Measurements from ENCODE around the gene TPSG1. TPM values are rescaled to one million over a fixed set of nuclear protein-coding genes. Genes with fewer than 3 reads are reported as not detected.
A peak's percentile ranks its signal among the peaks of the same experiment; 100 is the strongest.
"Not testable (repeated sequence)": the region's sequence is repeated elsewhere in the genome, so short reads cannot be mapped to it uniquely, and the experiment has no call there.

The TPSG1 gene
- total RNA-seq, 1 experiment from 2014 or later = not detected

DNA sequence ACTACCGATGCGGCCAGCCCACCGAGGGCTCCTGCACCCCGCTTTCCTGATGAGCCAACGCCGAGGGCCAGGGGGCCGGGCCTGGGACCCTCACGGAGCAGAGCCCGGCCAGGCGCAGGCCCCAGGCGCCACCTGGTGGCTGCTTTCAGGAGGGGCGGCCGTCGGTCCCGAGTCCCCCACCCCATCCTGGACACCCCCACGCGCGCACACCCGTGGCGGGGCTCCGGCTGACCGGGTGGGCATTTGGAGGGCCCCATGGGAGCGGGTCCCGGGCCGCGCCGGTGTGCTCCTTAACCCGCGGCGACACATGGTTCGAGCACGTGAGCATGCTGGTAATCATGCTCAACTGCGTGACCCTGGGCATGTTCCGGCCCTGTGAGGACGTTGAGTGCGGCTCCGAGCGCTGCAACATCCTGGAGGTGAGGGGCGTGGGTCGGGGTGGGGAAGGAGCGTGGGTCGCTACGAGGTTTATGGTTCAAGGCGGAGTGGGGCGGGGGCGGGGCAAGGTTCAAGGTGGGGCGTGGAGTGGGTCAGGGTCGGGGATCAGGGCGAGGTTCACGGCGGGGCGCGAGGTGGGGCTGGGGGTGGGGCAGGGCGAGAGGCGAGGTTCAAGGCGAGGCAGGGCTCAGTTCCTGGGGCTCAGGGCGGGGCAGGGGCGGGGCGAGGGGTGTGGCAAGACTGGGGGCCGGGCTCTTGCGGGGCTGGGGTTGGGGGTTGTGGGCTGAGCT is 30.2 kb downstream of the TPSG1 start:
- DNase-seq (ENCODE audit: low read depth) = no peak

DNA sequence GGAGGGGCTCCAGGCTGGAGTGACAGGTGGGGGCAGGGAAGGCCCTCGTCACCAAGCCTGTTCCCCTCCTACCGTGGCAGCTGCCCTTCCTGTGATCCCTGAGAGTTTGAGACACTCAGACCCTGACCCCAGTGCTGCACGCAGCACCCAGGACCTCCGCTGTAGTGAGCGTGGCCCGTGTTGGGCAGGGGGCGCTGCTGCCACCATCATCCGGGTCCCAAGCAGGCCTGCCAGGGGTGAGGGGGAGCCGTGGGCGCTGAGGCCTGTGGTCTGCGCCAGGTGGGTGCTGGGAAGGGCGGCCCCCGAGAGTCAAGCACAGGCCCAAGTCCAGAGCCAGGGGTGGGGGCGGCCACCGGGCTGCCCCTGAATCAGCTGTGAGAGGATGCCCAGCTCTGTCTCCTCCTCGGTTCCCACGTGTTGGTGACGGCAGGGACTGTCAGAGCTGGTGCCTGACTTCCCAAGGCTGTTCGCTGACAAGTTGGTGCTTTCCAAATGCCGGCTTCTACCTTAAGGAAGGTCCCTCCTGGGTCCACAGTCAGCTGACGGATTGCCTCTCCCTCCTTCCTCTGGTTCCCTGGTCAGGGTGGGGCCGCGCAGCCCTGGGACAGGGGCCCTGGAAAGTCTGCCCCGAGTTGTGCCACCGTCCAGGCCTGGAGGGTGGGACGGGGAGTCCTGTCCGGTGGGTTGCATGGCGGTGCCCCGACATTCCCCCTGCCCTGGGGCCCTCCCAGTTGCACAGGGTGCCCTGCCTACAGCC is 31.1 kb downstream of the TPSG1 start:
- DNase-seq (ENCODE audit: low read depth) = no peak

DNA sequence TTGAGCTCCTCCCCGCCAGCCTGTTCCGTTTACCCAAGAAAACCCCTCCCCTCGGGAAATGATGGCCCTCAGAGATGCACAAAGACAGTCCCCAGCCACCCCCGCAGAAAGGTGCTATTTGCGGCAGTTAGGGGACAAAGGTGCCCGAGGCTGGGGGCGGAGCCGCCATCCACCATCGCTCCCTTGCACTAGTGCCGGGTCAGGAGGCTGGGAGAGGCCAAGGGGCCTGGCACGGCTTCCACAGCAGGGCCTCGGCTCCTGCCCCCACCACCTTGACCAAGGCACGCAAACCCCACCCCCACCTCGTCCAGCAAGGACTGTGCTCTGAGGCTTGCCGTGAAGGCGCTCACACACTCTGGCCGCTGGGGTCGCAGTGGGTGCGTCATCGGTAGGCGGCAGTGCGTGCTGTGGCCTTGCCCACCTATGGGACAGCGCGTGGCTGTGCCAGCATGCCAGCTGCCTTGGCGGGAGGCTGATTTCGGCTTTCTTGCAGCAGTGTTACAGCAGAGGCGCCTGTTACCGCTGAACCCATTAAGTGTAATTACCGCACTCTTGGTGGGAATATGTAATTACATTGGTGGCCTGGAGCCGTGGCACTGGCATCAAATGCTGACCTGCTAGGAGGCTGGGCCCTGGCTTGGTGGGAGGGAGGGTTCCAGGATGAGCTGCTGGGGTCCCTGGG is 31.8 kb downstream of the TPSG1 start:
- peak; percentile 38 for DNase-seq (ENCODE audit: low read depth)

DNA sequence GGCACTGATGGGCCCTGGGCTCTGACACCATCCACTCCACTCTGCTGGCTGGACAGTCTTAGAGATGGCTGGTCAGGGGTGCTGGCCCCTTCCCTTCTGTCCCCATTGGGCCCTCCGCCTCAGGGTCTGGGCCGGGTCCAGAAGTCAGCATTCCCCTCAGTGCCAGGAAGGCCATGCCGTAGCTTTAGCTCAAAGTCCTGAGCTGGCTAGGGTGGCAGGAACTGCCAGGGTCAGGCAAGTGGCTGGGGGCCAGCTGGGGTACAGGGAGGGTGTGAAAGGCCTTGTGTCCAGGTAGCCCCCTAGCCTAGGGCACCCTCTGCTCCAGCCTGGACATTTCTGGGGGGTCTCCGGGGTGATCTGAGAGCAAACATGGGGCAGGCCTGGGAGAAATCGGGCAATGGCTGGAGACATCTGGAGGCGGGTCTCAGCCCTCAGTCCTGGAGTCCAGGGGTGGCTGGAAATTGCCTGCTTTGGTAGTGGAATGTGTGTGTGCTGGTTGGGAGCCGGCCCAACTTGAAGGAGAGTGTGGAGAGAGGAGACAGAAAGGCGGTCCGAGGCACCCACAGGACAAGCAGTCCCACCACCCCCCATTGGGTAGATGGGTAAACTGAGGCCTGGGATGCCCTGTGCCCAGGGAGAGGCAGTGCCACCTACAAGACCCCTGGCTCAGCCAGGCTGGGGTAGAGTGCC is 32.5 kb downstream of the TPSG1 start:
- DNase-seq (ENCODE audit: low read depth) = peak; percentile 37

DNA sequence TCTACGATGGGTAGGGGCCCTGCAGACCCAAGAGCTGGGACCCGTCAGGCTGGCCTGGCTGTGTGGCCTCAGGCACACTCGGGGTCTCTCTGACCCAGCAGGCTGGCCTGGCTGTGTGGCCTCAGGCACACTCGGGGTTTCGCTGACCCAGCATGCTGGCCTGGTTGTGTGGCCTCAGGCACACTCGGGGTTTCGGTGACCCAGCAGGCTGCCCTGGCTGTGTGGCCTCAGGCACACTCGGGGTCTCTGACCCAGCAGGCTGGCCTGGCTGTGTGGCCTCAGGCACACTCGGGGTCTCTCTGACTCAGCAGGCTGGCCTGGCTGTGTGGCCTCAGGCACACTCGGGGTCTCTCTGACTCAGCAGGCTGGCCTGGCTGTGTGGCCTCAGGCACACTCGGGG is 34.3 kb downstream of the TPSG1 start:
- DNase-seq (ENCODE audit: low read depth) = not testable (repeated sequence)

DNA sequence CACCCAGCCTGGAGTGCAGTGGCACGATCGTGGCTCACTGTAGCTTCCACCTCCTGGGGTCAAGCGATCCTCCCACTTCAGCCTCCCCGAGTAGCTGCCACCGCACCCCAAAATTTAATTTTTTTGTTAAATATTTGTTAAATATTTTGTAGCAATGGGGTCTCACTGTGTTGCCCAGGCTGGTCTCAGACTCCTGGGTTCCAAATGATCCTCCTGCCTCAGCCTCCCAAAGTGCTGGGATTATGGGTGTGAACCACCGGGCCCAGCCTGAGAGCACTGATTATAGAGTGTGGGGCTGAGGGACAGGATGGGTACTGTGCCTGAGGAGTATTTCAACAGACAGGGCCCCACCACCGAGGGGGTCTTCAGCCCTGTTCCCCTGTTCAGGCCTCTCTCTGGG is 35.6 kb downstream of the TPSG1 start:
- no peak for DNase-seq (ENCODE audit: low read depth)

DNA sequence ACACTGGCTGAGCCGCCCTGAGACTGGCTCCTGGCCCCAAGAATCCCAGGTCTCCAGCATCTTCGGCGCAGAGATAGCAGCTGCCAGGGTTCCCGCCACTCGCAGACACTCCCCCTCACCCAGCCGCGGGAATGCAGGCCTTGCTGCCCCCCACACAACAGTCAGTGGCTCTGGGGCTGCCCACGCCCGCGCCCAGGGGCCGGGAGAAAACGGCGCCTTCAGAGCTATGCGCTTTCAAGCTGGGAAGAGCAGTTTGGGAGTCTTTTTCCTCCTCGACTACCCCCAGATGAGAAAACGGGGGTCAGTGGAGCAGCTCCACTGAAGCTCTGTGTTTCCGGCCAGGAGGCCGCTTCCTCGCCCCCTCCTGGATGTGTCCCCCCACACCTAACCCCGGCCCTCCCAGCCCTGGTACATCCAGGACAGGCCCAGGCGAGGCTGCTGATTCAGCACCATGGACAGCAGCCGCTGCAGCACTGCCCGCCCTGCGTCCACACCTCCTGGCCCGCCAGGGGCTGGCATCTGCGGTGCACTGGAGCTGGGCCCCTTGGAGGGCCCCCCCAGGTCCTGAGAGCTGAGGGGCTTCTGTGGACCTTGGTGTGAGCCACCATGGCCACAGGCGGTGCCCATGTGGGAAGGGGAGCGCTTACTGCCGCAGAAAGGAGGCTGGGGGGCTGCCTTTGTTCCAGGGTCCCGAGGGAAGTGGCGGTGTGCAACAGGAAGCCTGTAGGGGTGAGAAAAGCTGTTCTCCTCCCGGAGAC is 36.5 kb downstream of the TPSG1 start:
- peak; percentile 49 for DNase-seq (ENCODE audit: low read depth)

DNA sequence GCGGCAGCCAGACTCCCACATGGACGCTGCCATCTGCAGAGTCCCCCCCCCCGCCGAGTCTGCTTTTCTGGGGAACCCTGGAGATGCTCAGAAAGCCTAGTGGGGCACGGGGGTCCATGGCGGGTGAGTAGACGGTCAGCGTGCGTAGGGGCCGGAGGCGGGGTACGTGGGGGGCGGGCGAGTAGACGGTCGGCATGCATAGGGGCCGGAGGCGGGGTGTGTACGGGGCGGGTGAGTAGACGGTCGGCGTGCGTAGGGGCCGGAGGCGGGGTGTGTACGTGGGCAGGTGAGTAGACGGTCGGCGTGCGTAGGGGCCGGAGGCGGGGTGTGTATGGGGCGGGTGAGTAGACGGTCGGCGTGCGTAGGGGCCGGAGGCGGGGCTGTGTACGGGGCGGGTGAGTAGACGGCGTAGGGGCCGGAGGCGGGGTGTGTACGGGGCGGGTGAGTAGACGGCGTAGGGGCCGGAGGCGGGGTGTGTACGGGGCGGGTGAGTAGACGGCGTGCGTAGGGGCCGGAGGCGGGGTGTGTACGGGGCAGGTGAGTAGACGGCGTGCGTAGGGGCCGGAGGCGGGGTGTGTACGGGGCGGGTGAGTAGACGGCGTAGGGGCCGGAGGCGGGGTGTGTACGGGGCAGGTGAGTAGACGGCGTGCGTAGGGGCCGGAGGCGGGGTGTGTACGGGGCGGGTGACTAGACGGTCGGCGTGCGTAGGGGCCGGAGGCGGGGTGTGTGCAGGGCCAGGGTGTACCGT is 39.4 kb downstream of the TPSG1 start:
- not testable (repeated sequence) for DNase-seq (ENCODE audit: low read depth)

DNA sequence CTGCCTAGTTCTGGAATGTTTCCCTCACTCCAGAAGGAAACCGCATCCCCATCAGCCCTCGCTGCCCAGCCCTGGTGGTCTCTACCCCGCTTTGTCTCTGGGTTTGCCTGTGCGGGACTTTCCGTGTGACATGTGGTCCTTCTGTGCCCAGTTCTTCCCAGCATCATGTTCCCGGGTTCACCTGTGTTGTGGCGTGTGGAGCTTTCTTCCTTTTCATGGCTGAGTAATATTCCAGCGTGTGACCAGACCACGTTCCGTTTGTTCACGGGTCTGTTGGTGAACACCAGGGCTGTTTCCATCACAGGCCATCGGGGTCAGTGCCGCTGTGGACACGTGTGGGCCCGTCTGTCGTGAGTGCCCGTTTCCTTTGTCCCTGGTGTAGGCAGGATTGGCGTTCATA is 40.1 kb downstream of the TPSG1 start:
- no peak for DNase-seq (ENCODE audit: low read depth)

DNA sequence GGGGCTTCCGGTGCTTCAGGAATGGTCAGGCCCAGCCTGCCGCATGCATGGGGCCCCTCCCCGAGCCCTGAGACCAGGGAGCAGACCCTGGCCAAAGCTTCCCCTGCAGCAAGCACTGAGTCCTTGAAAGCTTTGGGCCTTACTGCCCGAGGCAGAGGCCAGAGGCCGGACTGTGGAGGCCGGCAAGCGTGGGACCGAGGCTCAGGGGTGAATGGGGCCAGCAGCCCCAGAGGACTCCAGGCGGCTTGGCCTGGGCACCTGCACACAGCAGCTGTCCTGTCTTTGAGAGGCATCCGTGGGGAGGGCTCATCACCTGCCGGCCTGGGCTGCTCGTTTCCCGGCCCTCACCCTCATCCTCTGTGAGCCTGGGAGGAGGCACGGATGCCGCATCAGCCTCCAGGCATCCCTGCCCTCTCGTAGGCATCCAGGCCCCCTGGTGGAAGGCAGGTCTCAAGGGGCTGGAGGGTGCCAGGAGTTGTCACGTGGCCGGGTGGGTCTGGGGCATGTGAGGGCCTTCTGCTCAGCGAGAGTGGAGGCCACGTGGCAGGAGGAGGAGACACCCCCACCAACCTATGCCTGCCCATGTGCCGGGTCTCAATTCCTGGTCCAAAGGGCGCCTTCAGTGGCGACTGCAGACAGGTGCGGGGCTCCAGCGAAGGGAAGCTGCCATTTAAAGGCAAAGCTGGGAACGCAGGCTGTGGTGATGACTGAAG is 40.8 kb downstream of the TPSG1 start:
- DNase-seq (ENCODE audit: low read depth) = no peak

DNA sequence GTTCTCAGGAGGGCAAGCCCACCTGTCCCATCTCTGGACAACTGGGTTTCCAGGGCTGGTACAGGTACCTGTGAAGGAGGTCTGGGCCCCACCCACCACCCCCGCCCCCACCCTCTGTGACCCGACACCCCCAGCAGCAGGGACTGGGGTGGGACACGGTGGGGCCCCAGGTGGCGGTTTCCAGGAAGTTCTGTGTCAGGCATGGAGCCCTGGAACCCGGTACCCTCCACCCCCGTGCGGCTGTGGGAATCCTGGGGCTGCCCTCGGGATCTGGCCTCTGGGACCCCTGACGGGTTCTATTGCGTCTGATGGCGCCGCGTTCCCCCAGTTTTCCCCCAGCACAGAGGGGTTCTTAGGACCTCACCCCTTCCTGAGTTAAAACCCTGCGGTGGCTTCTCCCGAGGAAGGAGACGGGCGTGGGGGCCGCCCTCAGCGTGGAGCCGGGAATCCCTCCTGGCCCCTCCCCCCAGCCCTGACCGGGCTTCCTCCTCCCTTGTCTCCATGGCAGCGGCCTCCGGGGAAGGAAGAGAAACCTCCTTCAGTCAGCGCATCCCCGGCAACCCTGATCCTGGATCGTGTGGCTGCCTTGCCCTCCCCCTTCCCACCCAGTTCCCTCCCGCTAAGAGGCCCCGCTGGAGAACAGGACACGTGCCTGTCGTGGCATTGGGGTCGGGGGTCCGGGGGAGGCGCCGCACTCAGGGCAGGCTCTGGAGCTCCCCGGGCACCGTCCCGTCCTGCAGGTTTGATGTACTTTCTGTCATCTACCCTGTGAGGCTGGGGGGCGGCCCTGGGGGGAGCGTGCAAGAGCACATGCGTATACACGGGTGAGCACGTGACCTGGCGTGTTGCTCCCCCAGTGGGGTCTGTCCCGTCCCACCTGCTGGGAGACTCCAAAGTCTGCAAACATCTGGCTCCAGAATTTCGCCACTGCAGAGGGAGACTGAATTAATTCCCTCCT is 41.8 kb downstream of the TPSG1 start:
- peak; percentile 77 for DNase-seq (ENCODE audit: low read depth)

DNA sequence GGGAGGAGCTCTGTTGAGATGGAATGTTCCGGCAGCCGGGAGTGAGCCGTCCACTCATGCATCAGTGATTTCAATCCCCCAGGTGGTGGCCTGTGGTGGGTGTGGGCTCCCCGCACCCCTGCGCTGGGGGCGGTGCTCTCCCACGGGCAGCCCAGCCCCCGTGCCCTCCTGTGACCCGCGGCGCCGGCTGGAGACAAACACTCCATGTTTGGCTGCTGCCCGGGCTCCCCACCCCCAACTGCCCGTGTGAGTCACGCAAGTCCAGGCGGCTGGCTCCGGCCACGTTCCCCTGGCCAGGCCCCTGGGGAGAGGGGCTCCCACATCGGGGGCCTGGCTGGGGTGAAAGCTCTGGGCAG is 42.8 kb downstream of the TPSG1 start:
- peak; percentile 82 for DNase-seq (ENCODE audit: low read depth)

DNA sequence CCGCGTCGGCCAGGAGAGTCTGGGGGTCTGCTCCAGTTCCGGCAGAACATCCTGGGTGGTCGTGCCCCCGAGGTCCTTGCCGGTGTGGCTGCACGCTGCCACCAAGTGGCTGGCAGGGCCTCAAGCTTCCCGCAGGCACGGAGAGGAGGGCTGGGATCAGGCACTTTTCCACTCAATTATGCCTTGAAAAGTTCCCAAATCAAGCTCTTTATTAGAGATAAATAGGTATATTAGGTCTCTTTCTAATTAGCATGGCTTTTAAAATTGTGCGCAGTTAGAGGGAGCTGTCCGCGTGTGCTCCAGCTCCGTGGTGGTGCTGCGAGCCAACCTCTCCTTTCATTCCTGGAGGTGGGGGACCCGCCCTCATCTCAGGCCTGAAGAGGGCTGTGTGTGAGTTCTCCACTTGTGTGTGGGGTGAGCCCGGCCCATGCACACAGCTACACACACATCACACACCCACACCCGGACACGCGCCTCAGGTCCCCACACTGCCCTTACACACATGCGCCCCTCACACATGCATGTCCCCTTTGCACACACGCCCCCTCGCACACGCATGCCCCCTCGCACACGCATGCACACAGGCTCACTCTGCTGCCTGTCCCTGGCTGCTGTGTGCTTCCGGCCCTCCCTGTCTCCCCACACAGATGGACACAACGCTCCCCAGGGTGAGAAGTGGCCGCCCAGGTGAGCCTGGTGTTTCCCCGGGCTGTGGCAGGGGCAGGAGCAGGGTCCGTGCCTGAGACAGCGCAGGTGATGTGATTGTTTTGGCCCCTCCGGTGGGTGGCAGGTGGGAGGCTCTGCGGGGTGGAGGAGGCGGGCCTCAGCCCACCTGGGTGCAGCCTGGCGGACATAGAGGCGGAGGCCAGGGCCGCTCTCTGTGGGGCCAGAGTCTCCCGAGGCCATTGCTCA is 43.4 kb downstream of the TPSG1 start:
- DNase-seq (ENCODE audit: low read depth) = no peak

DNA sequence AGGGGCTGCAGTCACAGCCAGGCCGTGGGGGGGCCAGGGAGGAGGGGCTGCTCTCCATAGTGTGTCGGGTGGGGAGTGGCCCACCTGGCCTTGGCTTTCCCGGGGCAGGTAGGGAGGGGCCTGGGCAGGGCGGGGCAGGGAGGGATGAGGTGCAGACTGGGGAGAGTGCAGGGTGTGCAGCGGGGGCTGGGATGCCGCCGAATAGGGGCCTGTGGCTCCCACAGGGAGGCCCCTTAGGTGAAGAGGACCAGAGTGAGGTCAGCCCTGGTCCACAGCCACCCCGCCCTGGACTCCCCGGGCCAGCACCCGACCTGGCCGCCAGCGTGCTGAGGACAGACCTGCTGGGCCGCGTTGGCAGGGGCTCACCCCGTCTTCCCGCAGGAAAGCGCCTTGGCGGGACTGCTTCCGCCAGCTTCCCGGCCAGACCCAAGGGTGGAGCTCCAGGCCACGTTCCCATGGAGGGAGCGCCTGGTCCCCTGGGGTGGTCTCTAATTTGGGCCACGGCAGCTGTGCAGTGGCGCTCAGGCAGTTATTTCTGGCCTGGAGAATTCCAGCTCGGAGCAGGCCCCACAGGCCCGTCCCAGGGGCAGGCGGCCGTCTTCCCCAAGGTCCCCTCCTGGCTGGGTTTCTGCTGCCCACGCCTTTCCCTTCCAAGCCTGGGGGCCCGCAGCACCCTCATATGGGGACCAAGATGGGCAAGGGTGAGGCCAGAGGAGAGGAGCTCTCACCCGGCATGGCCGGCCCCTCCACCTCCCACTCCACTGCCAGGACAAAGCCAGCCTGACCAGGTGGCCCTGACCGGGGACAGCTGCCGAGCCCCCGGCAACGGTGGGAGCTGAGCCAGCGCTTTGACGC is 44.3 kb downstream of the TPSG1 start:
- no peak for DNase-seq (ENCODE audit: low read depth)

DNA sequence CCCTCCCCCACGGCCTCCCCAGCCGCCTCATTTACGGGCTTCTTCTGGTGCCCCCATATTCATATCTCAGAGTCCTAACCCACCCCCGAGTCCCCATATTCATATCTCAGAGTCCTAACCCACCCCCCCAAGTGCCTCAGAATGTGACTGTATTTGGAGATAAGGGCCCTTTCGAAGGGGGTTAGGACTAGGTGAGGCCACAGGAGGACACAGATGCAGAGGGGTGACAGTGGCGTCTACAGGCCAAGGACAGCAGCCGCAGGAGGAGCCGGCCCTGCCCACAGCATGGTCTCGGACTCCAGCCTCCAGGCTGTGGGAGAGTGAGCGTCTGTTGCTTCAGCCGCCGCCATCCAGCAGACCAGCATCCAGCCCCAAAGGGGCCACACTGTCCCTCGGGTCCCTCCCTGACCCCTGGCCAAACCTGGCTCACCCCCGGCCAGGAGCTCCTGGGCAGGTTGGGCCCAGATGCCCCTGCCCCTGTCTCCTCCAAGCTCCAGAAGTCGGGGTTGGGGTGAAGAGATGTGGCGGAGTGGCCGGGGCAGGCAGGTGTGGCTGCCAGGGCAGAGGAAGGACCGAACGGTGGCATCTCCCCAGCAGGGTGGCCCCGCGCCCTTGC is 46.7 kb downstream of the TPSG1 start:
- no peak for DNase-seq (ENCODE audit: low read depth)

DNA sequence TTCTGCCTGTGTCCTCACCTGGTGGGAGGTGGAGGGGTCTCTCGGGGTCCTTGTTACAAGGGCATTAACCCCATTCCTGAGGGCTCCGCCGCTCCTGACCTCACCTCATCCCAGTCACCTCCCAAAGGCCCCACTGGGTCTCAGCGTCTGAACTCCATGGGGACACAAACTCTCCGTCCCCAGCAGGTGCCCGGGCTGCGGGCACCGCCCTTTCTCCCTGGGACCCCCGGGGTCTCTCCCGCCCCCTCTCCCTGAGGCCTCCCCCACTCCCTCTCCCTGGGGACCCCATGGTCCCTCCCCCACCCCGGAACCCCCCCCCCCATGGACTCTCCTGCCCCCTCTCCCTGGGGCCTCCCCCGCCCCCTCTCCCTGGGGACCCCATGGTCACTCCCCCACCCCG is 47.3 kb downstream of the TPSG1 start:
- no peak for DNase-seq (ENCODE audit: low read depth)

Data from M059J (cell line).